ENCODE data around the gene CDRT15. TPM values are rescaled to one million over a fixed set of nuclear protein-coding genes. Genes with fewer than 3 reads are reported as not detected.
A peak's percentile ranks its signal among the peaks of the same experiment; 100 is the strongest.
"Not testable (repeated sequence)": the region's sequence is repeated elsewhere in the genome, so short reads cannot be mapped to it uniquely, and the experiment has no call there.

The CDRT15 gene
- total RNA-seq (not detected), polyA plus RNA-seq (not detected)
- long read RNA-seq, donor 1 = 0 reads
- long read RNA-seq, donor 2 = 0 reads
- long read RNA-seq, donor 3 = 0 reads

GRCh38 chr17:14236762-14237161 lies at the start of gene CDRT15:
Gene CDRT15 (minus strand): TSS chr17:14236862. CDS start chr17:14236833, 29 bp downstream.
- H3K27me3 ChIP-seq; H3K4me1 ChIP-seq; intact Hi-C loops (cut with DNase I); DNase-seq; H3K36me3 ChIP-seq; H3K9me3 ChIP-seq; H3K27ac ChIP-seq; H3K4me3 ChIP-seq: not testable (repeated sequence)
- 82 to 95% (median 88%) methylated on average over 10 to 11 of the region's 11 CpGs for WGBS, 4 donors
- peak in 1 of 4 donors; percentile 40 for ATAC-seq

DNA sequence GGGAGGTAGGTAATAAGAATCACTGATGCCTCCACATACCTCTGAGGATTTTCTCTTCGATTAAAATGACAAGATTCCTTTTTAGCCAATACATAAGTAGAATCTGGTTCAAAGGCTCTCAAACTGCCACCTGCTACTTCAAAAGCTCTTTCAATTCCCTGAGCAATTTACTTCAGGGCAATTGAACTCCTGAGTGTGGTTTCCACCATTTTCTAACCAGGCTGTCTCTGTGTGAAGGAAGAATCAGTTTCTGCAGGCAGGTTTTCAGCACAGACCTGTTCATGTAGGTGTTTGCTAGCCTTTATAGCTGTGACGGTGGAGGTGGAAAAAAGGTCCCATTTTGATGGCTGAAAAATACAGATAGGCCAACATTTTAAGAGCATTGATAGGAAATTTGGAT lies 46.1 kb upstream of the CDRT15 start:
- H3K9me3 ChIP-seq = no peaks in the 10 kb centered on the region
- no peak overlapping the region for H3K27ac ChIP-seq
- intact Hi-C loops (cut with DNase I) = no loop called here
- ATAC-seq (no peak), DNase-seq (no peak)
- no peak for TF ChIP-seq POLR2A (IDR thresholded peaks at IDR 0.05)
- no peak for TF ChIP-seq CTCF (IDR thresholded peaks at IDR 0.05)
- no peak overlapping the region for H3K4me3 ChIP-seq
- no peaks in the 10 kb centered on the region for H3K36me3 ChIP-seq
- 75 to 86% (median 79%) methylated on average over 2 of the region's 2 CpGs for WGBS, 4 donors
- H3K4me1 ChIP-seq = no peaks in the 10 kb centered on the region
- peaks cover 0 to 31% (median 3%) of the 10 kb centered on the region in 9 donors for H3K27me3 ChIP-seq

GRCh38 chr17:14281530-14281929 lies 44.9 kb upstream of the CDRT15 start:
- intact Hi-C loops (cut with DNase I) = no loop called here
- H3K4me3 ChIP-seq = no peak overlapping the region
- TF ChIP-seq CTCF (IDR thresholded peaks at IDR 0.05) (no peak), POLR2A (IDR thresholded peaks at IDR 0.05) (no peak)
- DNase-seq = no peak
- no peak for ATAC-seq
- H3K36me3 ChIP-seq = no peaks in the 10 kb centered on the region
- 80 to 99% (median 97%) methylated on average over 3 of the region's 3 CpGs for WGBS, 4 donors
- H3K27ac ChIP-seq = no peak overlapping the region
- H3K9me3 ChIP-seq = no peaks in the 10 kb centered on the region
- no peaks in the 10 kb centered on the region for H3K4me1 ChIP-seq
- H3K27me3 ChIP-seq = peaks cover 0 to 31% (median 3%) of the 10 kb centered on the region in 9 donors

GRCh38 chr17:14276535-14277250 lies 40.0 kb upstream of the CDRT15 start:
- intact Hi-C loops (cut with DNase I) = no loop called here
- peaks cover 0 to 12% (median 0%) of the 10 kb centered on the region in 9 donors for H3K27me3 ChIP-seq
- no peak overlapping the region for H3K4me3 ChIP-seq
- peaks cover 0 to 17% (median 0%) of the 10 kb centered on the region in 12 donors for H3K9me3 ChIP-seq
- H3K4me1 ChIP-seq = no peaks in the 10 kb centered on the region
- DNase-seq = no peak
- no peaks in the 10 kb centered on the region for H3K36me3 ChIP-seq
- 61 to 82% (median 76%) methylated on average over 2 of the region's 2 CpGs for WGBS, 4 donors
- no peak overlapping the region for H3K27ac ChIP-seq
- TF ChIP-seq POLR2A (IDR thresholded peaks at IDR 0.05) (no peak), CTCF (IDR thresholded peaks at IDR 0.05) (no peak)
- ATAC-seq = no peak

Measured in heart left ventricle (tissue), 16 donors.